Esophagus muscularis mucosa (tissue), 4 donors: Measurements from ENCODE around the gene CNGA2. TPM values are rescaled to one million over a fixed set of nuclear protein-coding genes. Genes with fewer than 3 reads are reported as not detected.

Source experiments
- DNase-seq: peaks from one replicate; pipeline ENCODE4 v3.0.0-alpha.2; 2017; ENCODE audit errors: extremely low spot score
- H3K27ac ChIP-seq, 4 donors: fragments of 200-600 bp; sonication (generic); replicated peaks in 1 of 4; 1 replicate in 3 of 4; 2 replicates in 1 of 4; pipeline ENCODE4 v1.5.1; 2016 to 2019; ENCODE audit warnings: mild to moderate bottlenecking in 1 of 4
- H3K27me3 ChIP-seq, 4 donors: fragments of 200-600 bp; sonication (generic); one replicate each; pipeline versions ENCODE4 v1.5.1 to v1.6.0; 2016 to 2019
- H3K36me3 ChIP-seq, 4 donors: fragments of 200-600 bp; sonication (generic); one replicate each; pipeline ENCODE4 v1.5.1; 2016 to 2019
- H3K4me1 ChIP-seq, 4 donors: fragments of 200-600 bp; sonication (generic); one replicate each; pipeline ENCODE4 v1.5.1; 2016 to 2019
- H3K4me3 ChIP-seq, 4 donors: fragments of 200-600 bp; sonication (generic); 1 replicate in 2 of 4; 2 replicates in 2 of 4; pipeline ENCODE4 v1.5.1; 2016 to 2019; ENCODE audit warnings: mild to moderate bottlenecking in 4 of 4, moderate library complexity in 1 of 4
- H3K9me3 ChIP-seq, 4 donors: fragments of 200-600 bp; sonication (generic); 1 replicate in 3 of 4; 2 replicates in 1 of 4; pipeline ENCODE4 v1.5.1; 2016 to 2019
- EP300 ChIP-seq: sonication (generic); formaldehyde crosslinking; IDR thresholded peaks from one replicate; pipeline ENCODE4 v1.6.1; 2017; ENCODE audit warnings: antibody characterized with exemption
- POLR2A ChIP-seq: fragments of 450-650 bp; IDR thresholded peaks from one replicate; pipeline ENCODE4 v1.6.1; 2017; ENCODE audit warnings: antibody characterized with exemption, moderate library complexity, mild to moderate bottlenecking, low read depth
- POLR2AphosphoS5 ChIP-seq, 2 donors: sonication (generic); formaldehyde crosslinking; IDR thresholded peaks; one replicate each; pipeline ENCODE4 v1.6.1; 2017; ENCODE audit warnings: antibody characterized with exemption in 2 of 2
- WGBS: methylation state at CpG from one replicate; pipeline ENCODE4 v1.1.5; 2018; 5-methylcytosine and 5-hydroxymethylcytosine counted together
- intact Hi-C: fragments of 100-400 bp; cut with DNase I; formaldehyde crosslinking; loops from one replicate; pipeline ENCODE4 v1.15.1; 2023
- total RNA-seq, 4 donors: library from RNA; depleted of rRNA; stranded (reverse); fragments of >200 nt; gene quantifications; one replicate each; pipeline versions ENCODE4 v1.1.0 to v1.2.1, GENCODE V29; 2016
- TF ChIP-seq, protein P1 (sequence below), 3 experiments: fragments of 200-600 bp in 2 of 3; fragments of 450-650 bp in 1 of 3; sonication (generic) in 2 of 3; IDR thresholded peaks; one replicate each; pipeline ENCODE4 v1.5.1; 2017 to 2019; ENCODE audit warnings: antibody characterized with exemption in 3 of 3, mild to moderate bottlenecking in 2 of 3, moderate library complexity in 1 of 3

CNGA2 gene
- total RNA-seq, 4 donors from 2014 or later, result not detected

DNA sequence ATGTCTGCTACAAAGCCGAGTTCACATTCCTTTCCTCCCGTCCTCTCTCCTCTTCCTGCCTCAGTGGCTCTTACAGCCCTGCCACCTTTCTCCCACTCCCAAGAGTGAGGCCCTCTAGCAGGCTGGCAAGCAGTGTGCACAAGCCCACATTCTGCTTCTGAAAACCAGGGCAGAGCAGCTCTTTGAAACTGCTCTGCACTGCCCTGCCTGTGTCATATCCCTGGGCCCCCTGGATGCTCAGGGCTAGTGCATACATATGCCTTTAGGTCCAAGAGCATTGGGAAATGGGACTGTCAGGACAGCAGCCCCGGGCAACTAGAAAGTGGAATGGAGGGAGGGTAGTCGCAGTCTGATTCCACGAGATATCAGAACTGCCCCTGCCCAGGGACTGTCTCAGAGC lies 42.4 kb downstream of the CNGA2 start:
- intact Hi-C loops, result no loop called here

DNA sequence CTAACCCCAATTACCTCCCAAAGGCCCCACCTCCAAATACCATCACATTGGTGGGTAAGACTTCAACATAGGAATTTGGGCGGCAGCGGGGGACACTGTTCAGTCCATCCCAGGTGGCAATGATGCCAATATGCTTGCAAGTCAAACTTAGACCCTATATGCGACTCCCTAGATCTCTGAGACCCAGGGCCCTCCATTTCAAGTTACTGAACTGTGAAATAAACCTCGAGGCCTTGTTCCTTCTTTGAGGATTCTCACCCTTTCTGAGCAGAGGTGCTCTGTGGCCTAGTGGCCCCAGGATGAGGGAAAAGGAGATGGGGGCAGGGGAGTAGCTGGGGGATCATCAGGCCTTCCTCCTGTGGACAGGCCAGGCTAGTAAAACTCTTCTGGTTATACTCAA lies 44.7 kb downstream of the CNGA2 start:
- H3K36me3 ChIP-seq, result no peaks in the 10 kb centered on the region
- intact Hi-C loops, result no loop called here
- H3K9me3 ChIP-seq, result no peaks in the 10 kb centered on the region
- H3K27me3 ChIP-seq, result no peaks in the 10 kb centered on the region
- no peak overlapping the region for H3K27ac ChIP-seq
- WGBS, result 81% methylated on average over 4 of the region's 4 CpGs
- no peak for TF ChIP-seq POLR2AphosphoS5 (IDR thresholded peaks at IDR 0.05)
- TF ChIP-seq, protein P1, sequence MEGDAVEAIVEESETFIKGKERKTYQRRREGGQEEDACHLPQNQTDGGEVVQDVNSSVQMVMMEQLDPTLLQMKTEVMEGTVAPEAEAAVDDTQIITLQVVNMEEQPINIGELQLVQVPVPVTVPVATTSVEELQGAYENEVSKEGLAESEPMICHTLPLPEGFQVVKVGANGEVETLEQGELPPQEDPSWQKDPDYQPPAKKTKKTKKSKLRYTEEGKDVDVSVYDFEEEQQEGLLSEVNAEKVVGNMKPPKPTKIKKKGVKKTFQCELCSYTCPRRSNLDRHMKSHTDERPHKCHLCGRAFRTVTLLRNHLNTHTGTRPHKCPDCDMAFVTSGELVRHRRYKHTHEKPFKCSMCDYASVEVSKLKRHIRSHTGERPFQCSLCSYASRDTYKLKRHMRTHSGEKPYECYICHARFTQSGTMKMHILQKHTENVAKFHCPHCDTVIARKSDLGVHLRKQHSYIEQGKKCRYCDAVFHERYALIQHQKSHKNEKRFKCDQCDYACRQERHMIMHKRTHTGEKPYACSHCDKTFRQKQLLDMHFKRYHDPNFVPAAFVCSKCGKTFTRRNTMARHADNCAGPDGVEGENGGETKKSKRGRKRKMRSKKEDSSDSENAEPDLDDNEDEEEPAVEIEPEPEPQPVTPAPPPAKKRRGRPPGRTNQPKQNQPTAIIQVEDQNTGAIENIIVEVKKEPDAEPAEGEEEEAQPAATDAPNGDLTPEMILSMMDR (IDR thresholded peaks at IDR 0.05), result no peak
- no peak for TF ChIP-seq POLR2A
- no peak for TF ChIP-seq EP300
- H3K4me1 ChIP-seq, result no peaks in the 10 kb centered on the region
- DNase-seq, result no peak
- no peak overlapping the region for H3K4me3 ChIP-seq

More for the DNA sequence above, 42.4 kb downstream of the CNGA2 start:
- Histone ChIP-seq H3K9me3 (no peaks in the 10 kb centered on the region), H3K36me3 (no peaks in the 10 kb centered on the region), H3K27me3 (no peaks in the 10 kb centered on the region), H3K4me3 (no peak overlapping the region), H3K27ac (no peak overlapping the region), H3K4me1 (no peaks in the 10 kb centered on the region)
- TF ChIP-seq, protein P1 (IDR thresholded peaks at IDR 0.05), result no peak
- TF ChIP-seq POLR2A (no peak), POLR2AphosphoS5 (IDR thresholded peaks at IDR 0.05) (no peak), EP300 (no peak)
- 83% methylated on average over 5 of the region's 5 CpGs for WGBS
- no peak for DNase-seq

DNA sequence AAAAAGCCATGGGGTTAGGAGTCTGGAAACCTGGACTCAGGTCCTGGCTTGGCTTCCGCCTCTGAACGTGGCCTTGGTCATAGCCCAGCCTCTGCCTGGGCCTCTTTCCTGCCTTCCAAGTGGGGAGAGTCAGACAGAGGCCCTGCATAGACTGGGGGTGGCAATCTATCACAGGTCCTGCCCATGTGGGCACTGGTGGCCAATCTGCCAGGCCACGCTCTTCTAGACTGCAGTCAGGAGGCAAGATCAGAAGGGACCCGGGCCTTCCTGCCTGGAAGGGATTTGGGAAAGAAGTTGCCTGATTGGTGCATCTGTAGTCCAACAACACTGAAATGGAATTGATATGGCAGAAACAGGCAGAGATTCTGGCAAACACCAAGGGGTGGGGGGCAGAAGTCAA lies 46.1 kb downstream of the CNGA2 start:
- no peak for TF ChIP-seq POLR2AphosphoS5 (IDR thresholded peaks at IDR 0.05)
- TF ChIP-seq EP300, result no peak
- H3K36me3 ChIP-seq, result no peaks in the 10 kb centered on the region
- H3K27ac ChIP-seq, result no peak overlapping the region
- no peaks in the 10 kb centered on the region for H3K4me1 ChIP-seq
- no peak overlapping the region for H3K4me3 ChIP-seq
- DNase-seq, result no peak
- H3K27me3 ChIP-seq, result no peaks in the 10 kb centered on the region
- 73% methylated on average over 4 of the region's 4 CpGs for WGBS
- H3K9me3 ChIP-seq, result no peaks in the 10 kb centered on the region
- intact Hi-C loops, result no loop called here

DNA sequence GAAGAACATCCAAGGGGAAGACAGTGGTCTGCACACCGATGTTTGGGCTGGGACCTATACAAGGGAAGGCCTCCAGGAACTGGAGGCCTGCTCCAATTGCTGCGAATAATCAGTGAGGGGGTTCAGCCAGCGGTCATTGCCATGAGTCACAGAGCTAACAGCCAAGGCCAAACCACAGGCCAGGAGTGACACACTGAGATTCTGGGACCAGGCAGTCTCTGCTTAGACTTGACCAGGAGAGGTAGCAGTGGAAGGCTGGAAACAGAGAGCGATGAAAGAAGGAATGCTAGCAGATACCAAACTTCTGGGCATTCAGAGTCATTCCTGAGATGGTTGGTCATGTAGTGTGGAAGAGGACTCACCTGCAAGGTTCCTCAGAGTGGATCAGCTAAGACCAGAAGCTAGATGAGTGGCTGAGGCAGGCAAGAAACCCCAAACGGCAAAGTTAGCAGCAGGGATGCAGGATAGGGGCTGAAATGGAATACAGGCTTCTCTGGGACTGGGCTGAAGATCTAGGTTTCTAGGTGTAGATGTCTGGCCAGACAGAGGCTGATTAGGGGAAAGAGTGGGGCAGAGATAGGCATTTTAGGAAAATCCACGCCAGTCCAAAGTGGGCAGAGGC lies 54.7 kb downstream of the CNGA2 start:
- Histone ChIP-seq H3K36me3 (no peaks in the 10 kb centered on the region), H3K4me3 (no peak overlapping the region), H3K9me3 (no peaks in the 10 kb centered on the region), H3K4me1 (no peaks in the 10 kb centered on the region), H3K27me3 (no peaks in the 10 kb centered on the region), H3K27ac (no peak overlapping the region)
- DNase-seq, result no peak
- TF ChIP-seq, protein P1 (IDR thresholded peaks at IDR 0.05), result no peak
- TF ChIP-seq EP300 (no peak), POLR2AphosphoS5 (IDR thresholded peaks at IDR 0.05) (no peak), POLR2A (no peak)
- intact Hi-C loops, result no loop called here
- WGBS, result 63% methylated on average over 5 of the region's 6 CpGs

DNA sequence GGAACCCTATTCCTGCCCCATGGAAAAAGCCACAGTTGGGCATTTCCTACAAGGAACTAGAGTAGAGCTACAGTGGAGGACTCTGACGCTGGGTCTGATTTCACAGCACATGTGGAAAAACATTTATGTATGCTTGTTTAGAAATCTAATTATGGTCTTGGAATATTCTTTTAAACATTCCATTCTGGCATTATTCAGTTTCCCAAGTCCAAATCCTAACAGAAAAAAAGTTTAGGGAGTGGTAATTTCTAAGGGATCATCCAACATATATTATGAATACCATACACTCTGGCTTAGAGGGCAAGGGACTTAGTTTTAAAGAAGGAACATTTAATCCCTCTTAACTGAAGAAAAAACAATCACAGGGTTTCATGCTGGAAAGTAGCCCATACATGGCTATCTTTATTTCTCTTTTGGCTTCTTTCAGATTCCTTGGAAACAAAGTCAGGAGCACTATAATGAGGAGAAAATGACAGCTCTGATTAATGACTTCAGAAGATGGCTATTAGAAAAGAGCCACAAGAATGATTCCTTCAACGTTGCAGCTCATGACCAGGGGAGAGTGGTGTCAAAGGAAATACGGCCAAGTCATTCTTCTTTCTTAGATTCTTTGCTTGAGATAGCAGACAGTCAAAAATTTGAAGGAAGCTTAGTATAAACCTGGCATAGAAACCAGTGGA lies 56.1 kb downstream of the CNGA2 start:
- Histone ChIP-seq H3K36me3 (no peaks in the 10 kb centered on the region), H3K9me3 (no peaks in the 10 kb centered on the region), H3K27me3 (no peaks in the 10 kb centered on the region), H3K27ac (no peak overlapping the region), H3K4me1 (no peaks in the 10 kb centered on the region), H3K4me3 (no peak overlapping the region)
- intact Hi-C loops, result no loop called here
- TF ChIP-seq EP300 (no peak), POLR2A (no peak), POLR2AphosphoS5 (IDR thresholded peaks at IDR 0.05) (no peak)
- TF ChIP-seq, protein P1 (IDR thresholded peaks at IDR 0.05), result no peak
- no peak for DNase-seq
- 46% methylated on average over 3 of the region's 3 CpGs for whole genome bisulfite sequencing
